HG02678 (cell line): ENCODE results near the gene SMDT1.
"Not testable (repeated sequence)": the region's sequence is repeated elsewhere in the genome, so short reads cannot be mapped to it uniquely, and the experiment has no call there.

Source experiments
- ATAC-seq: cut with Tn5 transposase; IDR thresholded peaks from one replicate; pipeline ENCODE4 v1.9.1; 2021; ENCODE audit warnings: mild to moderate bottlenecking, moderate library complexity; ENCODE audit not compliant: unreplicated experiment

SMDT1 gene

DNA sequence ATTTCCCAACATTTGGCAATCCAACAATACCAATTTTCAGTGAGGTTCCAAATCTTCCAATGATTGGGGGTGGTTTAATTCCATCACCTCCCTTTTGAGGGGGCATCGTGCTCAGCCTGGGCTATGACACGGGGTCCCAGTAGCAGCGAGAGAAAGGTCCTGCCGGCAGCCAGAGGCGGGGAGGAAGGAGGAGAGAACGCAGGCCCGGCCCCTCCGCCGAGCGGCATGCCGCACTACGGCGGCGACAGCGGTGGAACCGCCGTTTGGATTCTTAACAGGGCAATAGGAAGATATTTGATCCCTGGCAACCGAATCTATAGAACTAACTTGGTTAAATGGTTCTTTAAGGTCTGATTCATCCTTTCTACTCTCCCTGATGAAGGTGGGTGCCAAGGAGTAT, 29.3 kb downstream of the SMDT1 start:
- ATAC-seq, result no peak

- ATAC-seq, result no peak
Observed at GRCh38 chr22:42111798-42112197, 32.3 kb downstream of the SMDT1 start.

- ATAC-seq, result not testable (repeated sequence)
Observed at GRCh38 chr22:42112793-42113192, 33.3 kb downstream of the SMDT1 start.

DNA sequence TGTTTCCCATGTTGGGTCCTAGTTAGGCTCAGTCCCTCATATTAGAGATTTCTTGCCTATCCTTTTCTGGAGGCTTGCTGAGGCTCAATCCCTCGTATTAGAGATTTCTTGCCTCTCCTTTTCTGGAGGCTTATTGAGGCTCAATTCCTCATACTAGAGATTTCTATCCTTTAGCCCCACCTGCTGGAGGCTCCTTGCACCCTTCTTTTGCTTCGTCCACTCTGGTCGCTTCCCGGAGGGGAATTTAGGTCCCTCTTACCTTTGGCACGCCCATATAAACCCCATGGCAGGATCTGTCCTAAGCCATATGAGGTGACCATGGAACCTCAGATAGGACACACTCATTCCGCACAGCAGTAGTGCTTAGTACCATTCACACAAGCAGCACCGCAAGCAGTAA, 35.2 kb downstream of the SMDT1 start:
- ATAC-seq, result no peak

DNA sequence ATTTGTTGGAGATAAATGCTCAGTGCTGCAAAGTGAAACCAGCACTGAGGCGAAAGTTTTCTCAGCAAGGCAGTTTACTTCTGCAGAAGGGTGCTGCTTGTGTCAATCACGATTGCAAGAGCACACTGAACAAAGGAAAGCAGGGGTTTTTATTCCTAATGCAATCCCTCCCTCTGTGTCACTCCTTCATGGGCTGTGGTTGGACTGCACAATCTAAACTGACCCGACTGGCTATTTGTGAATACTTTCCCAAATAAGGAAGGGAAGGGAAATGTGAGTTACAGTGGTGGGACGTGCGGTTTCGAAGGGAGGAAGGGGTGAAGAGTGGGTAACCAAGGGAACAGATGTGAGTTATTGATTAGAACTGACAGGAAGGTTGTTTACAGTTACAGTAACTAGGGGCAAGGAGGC, 35.9 kb downstream of the SMDT1 start:
- ATAC-seq, result not testable (repeated sequence)

- ATAC-seq, result no peak
Observed at GRCh38 chr22:42116848-42117424, 37.4 kb downstream of the SMDT1 start.

DNA sequence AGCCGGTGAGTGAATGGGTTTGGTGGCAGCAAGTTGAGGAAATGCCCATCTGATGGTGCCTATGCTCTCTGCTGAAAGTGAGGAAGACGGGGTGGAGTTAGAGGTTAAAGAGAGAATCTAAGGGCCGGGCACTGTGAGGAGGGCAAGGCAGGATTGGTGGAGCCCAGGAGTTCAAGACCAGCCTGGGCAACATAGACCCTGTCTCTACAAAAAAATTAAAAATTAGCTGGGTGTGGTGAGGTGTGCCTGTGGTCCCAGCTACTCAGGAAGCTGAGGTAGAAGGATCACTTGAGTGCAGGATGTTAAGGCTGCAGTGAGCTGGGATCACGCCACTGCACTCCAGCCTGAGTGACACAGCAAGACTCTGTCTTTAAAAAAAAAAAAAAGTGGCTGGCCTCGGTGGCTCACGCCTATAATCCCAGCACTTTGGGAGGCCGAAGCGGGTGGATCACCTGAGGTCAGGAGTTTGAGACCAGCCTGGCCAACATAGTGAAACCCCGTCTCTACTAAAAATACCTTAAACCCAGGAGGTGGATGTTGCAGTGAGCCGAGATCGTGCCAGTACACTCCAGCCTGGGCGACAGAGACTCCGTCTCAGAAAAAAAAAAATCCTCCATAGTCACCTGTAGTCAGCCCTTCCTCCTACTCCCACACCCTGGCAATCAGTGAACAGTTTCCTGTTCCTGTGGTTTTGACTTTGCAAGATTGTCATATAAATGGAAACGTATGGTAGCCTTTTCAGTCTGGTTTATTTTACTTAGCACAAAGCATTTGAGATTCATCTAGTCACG, 40.9 kb downstream of the SMDT1 start:
- not testable (repeated sequence) for ATAC-seq

DNA sequence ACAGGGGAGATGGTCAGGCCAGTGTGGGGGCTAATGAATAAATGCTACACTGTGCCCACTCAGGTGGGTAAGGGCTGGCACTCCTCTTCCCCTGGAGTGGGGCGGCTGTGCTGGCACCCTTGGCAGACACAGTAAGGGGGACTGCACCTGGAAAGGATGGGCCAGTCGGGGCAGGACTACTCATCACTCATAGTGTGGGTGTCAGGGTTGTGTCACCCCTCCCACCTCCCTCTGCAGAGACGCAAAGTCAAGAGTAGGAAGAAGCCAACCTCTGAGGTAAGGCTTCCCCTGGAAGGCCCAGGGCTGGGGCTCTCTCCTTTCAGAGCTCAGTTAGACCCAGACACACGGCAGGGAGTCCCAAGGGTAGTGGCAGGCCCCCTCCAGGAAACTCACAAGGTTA, 44.0 kb downstream of the SMDT1 start:
- ATAC-seq, result not testable (repeated sequence)

GRCh38 chr22:42127606-42128005, 48.1 kb downstream of the SMDT1 start:
- no peak for ATAC-seq

- not testable (repeated sequence) for ATAC-seq
Observed at GRCh38 chr22:42128007-42128406, 48.5 kb downstream of the SMDT1 start.

DNA sequence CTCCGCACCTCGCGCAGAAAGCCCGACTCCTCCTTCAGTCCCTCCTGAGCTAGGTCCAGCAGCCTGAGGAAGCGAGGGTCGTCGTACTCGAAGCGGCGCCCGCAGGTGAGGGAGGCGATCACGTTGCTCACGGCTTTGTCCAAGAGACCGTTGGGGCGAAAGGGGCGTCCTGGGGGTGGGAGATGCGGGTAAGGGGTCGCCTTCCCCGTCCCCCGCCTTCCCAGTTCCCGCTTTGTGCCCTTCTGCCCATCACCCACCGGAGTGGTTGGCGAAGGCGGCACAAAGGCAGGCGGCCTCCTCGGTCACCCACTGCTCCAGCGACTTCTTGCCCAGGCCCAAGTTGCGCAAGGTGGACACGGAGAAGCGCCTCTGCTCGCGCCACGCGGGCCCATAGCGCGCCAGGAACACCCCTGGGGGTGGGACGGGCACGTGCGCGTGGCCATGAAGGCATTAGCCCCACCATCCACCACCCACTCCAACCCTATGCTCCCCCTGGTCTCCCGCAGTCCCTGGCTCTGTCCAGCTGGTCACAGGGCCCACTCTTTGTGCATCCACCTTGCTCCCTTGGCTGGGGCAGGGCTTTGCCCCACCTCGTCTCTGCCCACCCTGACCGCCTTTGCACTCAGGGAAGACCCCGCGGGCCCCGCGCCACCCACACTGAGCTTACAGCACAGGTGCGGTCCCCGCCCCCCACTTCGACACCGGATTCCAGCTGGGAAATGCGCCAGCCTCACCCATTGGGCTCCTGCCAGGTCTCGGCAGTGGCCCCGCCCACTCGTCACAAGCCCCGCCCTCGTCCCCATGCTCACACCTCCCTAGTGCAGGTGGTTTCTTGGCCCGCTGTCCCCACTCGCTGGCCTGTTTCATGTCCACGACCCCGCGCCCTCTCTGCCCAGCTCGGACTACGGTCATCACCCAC, 49.5 kb downstream of the SMDT1 start:
- ATAC-seq, result not testable (repeated sequence)

DNA sequence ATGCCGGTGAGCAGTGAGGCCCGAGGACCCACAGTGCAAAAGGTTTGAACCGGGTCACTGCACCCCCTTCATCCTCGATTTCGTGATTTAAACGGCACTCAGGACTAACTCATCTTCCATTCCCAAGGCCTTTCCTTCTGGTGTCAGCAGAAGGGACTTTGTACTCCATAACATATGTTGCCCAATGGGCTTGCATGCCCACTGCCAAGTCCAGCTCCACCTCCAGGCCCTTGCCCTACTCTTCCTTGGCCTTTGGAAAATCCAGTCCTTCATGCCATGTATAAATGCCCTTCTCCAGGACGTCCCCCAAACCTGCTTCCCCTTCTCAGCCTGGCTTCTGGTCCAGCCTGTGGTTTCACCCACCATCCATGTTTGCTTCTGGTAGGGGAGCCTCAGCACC, 50.7 kb downstream of the SMDT1 start:
- not testable (repeated sequence) for ATAC-seq

GRCh38 chr22:42130639-42131431, 51.3 kb downstream of the SMDT1 start, which contains the start of gene CYP2D6:
TSS of gene CYP2D6 (minus strand) at chr22:42130810. CDS start at chr22:42130791, 19 bp downstream.
- not testable (repeated sequence) for ATAC-seq

DNA sequence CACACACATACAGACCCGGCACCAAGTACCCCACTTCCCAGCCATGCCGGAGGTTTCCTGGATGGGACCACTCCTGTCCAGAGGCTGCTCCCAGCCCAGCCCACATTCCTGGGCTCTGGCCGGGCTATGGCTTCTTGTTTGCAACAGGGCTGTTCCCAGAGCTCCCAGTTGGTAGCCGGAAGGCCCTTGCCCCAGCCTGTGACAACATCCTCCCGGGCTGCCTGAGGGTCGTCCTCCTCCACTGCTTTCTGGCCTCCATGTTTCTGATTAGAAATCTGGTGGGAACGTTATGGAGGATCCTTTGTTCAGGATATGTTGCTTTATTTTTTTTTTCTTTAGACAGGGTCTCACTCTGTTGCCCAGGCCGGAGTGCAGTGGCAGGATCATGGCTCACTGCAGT, 52.1 kb downstream of the SMDT1 start:
- ATAC-seq, result no peak

- ATAC-seq, result no peak
Observed at GRCh38 chr22:42132457-42132856, 53.0 kb downstream of the SMDT1 start.
